OCI-LY7 (cell line): ENCODE measurements around the gene SPARC.

ENCODE experiments used
- EZH2phosphoT487 ChIP-seq: fragments of 200-600 bp; sonication (generic); IDR thresholded peaks from 2 replicates; pipeline ENCODE4 v1.6.1; 2018; ENCODE audit warnings: low read depth, borderline replicate concordance, mild to moderate bottlenecking, mixed run types, antibody characterized with exemption, low read length, moderate library complexity, mixed read lengths
- TF ChIP-seq, protein P1 (sequence below): fragments of 200-600 bp; sonication (generic); conservative IDR thresholded peaks from 2 replicates; pipeline ENCODE4 v1.5.1; 2014; ENCODE audit warnings: mild to moderate bottlenecking, antibody characterized with exemption, low read length, moderate library complexity, mixed read lengths

DNA sequence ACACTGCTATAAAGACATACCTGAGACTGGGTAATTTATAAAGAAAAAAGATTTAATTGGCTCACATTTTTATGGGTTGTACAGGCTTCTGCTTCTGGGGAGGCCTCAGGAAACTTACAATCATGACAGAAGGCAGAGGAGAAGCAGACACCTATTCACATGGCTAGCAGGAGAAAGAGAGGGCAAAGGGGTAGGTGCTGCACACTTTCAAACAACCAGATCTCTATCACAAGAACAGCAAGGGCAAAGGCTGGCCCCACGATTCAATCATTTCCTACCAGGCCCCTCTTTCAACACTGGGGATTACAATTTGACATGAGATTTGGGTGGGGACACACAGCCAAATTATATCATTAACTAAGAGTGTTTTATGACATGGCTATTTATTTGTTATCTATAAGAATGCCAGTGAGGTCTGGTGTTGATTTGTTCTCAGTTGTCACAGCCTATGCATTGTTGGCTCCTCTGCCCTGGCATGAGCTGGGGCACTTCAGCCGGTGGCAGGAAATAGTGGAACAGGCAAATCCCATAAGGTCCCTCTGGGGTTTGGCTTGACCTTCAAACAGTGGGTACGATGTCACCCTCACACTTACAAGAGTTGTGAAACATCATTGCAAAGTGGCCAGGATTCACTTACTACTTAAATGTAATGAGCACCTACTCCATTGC is 44.1 kb downstream of the SPARC start:
- TF ChIP-seq, protein P1, sequence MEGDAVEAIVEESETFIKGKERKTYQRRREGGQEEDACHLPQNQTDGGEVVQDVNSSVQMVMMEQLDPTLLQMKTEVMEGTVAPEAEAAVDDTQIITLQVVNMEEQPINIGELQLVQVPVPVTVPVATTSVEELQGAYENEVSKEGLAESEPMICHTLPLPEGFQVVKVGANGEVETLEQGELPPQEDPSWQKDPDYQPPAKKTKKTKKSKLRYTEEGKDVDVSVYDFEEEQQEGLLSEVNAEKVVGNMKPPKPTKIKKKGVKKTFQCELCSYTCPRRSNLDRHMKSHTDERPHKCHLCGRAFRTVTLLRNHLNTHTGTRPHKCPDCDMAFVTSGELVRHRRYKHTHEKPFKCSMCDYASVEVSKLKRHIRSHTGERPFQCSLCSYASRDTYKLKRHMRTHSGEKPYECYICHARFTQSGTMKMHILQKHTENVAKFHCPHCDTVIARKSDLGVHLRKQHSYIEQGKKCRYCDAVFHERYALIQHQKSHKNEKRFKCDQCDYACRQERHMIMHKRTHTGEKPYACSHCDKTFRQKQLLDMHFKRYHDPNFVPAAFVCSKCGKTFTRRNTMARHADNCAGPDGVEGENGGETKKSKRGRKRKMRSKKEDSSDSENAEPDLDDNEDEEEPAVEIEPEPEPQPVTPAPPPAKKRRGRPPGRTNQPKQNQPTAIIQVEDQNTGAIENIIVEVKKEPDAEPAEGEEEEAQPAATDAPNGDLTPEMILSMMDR: no peak
- no peak for TF ChIP-seq EZH2phosphoT487
